ENCODE measurements around the gene GRB10.

GRCh38 chr7:50754684-50755083 lies 28.0 kb downstream of the GRB10 start:
- no peak for TF ChIP-seq POLR2AphosphoS5 (IDR thresholded peaks at IDR 0.05; ENCODE audit: low read depth, low read length)
- no peak for TF ChIP-seq POLR2A (IDR thresholded peaks at IDR 0.05; ENCODE audit: low read depth, low read length)
- TF ChIP-seq PAX5 (IDR thresholded peaks at IDR 0.05; ENCODE audit: insufficient read depth, low read length, severe bottlenecking), result no peak
- no peak for TF ChIP-seq TAF1 (IDR thresholded peaks at IDR 0.05; ENCODE audit: low read depth, low read length)
- no peak for TF ChIP-seq POU2F2 (IDR thresholded peaks at IDR 0.05; ENCODE audit: low read depth, low read length)

All from GM12891 (cell line).